ENCODE results near the gene BCL2L1. TPM values are rescaled to one million over a fixed set of nuclear protein-coding genes. Genes with fewer than 3 reads are reported as not detected.
"Not testable (repeated sequence)": the region's sequence is repeated elsewhere in the genome, so short reads cannot be mapped to it uniquely, and the experiment has no call there.

The BCL2L1 gene
- total RNA-seq, 2 experiments from 2014 or later: 57.1 to 58.8 TPM

- no peaks in the 10 kb centered on the region for H3K9me3 Mint-ChIP-seq
- POLR2A ChIA-PET: no interaction called here
- H3K27me3 Mint-ChIP-seq: peaks cover 19% of the 10 kb centered on the region
- H3K27ac Mint-ChIP-seq: no peak overlapping the region
- H3K4me3 Mint-ChIP-seq: no peak overlapping the region
- CTCF ChIA-PET: interaction anchor here (0.8 to 4.3 kb wide), 2 partner anchors 23 to 85 kb away, joined by 4 to 16 read pairs; partner anchors contain the start of gene BCL2L1
- no peak for DNase-seq
- no peaks in the 10 kb centered on the region for H3K36me3 Mint-ChIP-seq (ENCODE audit: low read depth)
- H3K4me1 Mint-ChIP-seq: peaks cover 19% of the 10 kb centered on the region
Measured at GRCh38 chr20:31638317-31638716, 84.4 kb downstream of the BCL2L1 start.

GRCh38 chr20:31637660-31638059 lies 85.0 kb downstream of the BCL2L1 start, which contains the start of gene COX4I2:
Gene COX4I2, plus strand, starts transcription at chr20:31637912. Its CDS starts 1,106 bp downstream, at chr20:31639018.
- Mint-ChIP-seq H3K27me3 (peaks cover 17% of the 10 kb centered on the region), H3K36me3 (ENCODE audit: low read depth) (no peaks in the 10 kb centered on the region), H3K9me3 (no peaks in the 10 kb centered on the region), H3K27ac (no peak within 1 kb of the TSS), H3K4me1 (peaks cover 12% of the 10 kb centered on the region), H3K4me3 (no peak within 1 kb of the TSS)
- DNase-seq: no peak
- POLR2A ChIA-PET: no interaction called here
- CTCF ChIA-PET: interaction anchor here (1.8 kb wide), 1 partner anchor 86 kb away, joined by 4 read pairs; no protein-coding TSS in a partner anchor

- peaks cover 4% of the 10 kb centered on the region for H3K27me3 Mint-ChIP-seq
- no peak for DNase-seq
- no peaks in the 10 kb centered on the region for H3K36me3 Mint-ChIP-seq (ENCODE audit: low read depth)
- H3K4me3 Mint-ChIP-seq: no peak overlapping the region
- no peaks in the 10 kb centered on the region for H3K4me1 Mint-ChIP-seq
- H3K27ac Mint-ChIP-seq: no peak overlapping the region
- H3K9me3 Mint-ChIP-seq: no peaks in the 10 kb centered on the region
- CTCF ChIA-PET: interaction anchor here (1.1 to 6.5 kb wide), 15 partner anchors 10 to 118 kb away, joined by 3 to 58 read pairs (median 5); partner anchors contain the start of gene BCL2L1
- POLR2A ChIA-PET: interaction anchor here (0.6 kb wide), 1 partner anchor 28 kb away, joined by 3 read pairs; the partner anchor contains the start of gene ID1
Measured at GRCh38 chr20:31633339-31633914, 89.2 kb downstream of the BCL2L1 start.

GRCh38 chr20:31632548-31633338 lies 89.9 kb downstream of the BCL2L1 start:
- DNase-seq: no peak
- ChIA-PET CTCF (interaction anchor here (1.1 to 6.5 kb wide), 7 partner anchors 11 to 96 kb away, joined by 3 to 58 read pairs (median 12); partner anchors contain the start of gene BCL2L1), POLR2A (no interaction called here)
- Mint-ChIP-seq H3K9me3 (no peaks in the 10 kb centered on the region), H3K36me3 (ENCODE audit: low read depth) (no peaks in the 10 kb centered on the region), H3K4me1 (no peaks in the 10 kb centered on the region), H3K27me3 (peaks cover 2% of the 10 kb centered on the region), H3K4me3 (no peak overlapping the region), H3K27ac (no peak overlapping the region)

GRCh38 chr20:31630187-31630790 lies 92.4 kb downstream of the BCL2L1 start:
- ChIA-PET POLR2A (no interaction called here), CTCF (interaction anchor here (0.6 to 6.5 kb wide), 3 partner anchors 9 to 93 kb away, joined by 3 to 58 read pairs (median 5); partner anchors contain the start of gene BCL2L1)
- no peak for DNase-seq
- H3K27ac Mint-ChIP-seq: no peak overlapping the region
- H3K36me3 Mint-ChIP-seq (ENCODE audit: low read depth): no peaks in the 10 kb centered on the region
- no peaks in the 10 kb centered on the region for H3K4me1 Mint-ChIP-seq
- no peak overlapping the region for H3K4me3 Mint-ChIP-seq
- H3K27me3 Mint-ChIP-seq: peaks cover 2% of the 10 kb centered on the region
- no peaks in the 10 kb centered on the region for H3K9me3 Mint-ChIP-seq

DNA sequence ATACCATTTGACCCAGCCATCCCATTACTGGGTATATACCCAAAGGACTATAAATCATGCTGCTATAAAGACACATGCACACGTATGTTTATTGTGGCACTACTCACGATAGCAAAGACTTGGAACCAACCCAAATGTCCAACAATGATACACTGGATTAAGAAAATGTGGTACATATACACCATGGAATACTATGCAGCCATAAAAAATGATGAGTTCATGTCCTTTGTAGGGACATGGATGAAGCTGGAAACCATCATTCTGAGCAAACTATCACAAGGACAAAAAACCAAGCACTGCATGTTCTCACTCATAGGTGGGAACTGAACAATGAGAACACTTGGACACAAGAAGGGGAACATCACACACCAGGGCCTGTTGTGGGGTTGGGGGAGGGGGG lies 94.6 kb downstream of the BCL2L1 start:
- CTCF ChIA-PET: interaction anchor here (1.0 kb wide), 1 partner anchor 15 kb away, joined by 4 read pairs; no protein-coding TSS in a partner anchor
- POLR2A ChIA-PET; H3K9me3 Mint-ChIP-seq; DNase-seq; H3K36me3 Mint-ChIP-seq (ENCODE audit: low read depth); H3K27me3 Mint-ChIP-seq; H3K4me1 Mint-ChIP-seq; H3K4me3 Mint-ChIP-seq; H3K27ac Mint-ChIP-seq: not testable (repeated sequence)

DNA sequence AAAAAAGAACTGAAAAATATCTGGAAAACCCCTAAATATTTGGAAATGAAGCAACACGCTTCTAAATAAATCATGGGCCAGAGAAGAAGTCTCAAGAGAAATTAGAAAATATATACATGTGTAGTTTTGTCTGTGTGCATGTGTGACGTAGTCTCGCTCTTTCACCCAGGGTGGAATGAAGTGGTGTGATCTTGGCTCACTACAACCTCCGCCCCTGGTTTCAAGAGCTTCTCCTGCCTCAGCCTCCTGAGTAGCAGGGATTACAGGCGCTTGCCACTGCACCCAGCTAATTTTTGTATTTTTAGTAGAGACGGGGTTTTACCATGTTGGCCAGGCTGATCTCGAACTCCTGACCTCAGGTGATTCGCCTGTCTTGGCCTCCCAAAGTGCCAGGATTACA lies 96.1 kb downstream of the BCL2L1 start:
- DNase-seq; H3K27me3 Mint-ChIP-seq; H3K36me3 Mint-ChIP-seq (ENCODE audit: low read depth); H3K4me3 Mint-ChIP-seq; H3K9me3 Mint-ChIP-seq; H3K4me1 Mint-ChIP-seq; H3K27ac Mint-ChIP-seq: not testable (repeated sequence)
- ChIA-PET POLR2A (interaction anchor here (0.6 kb wide), 1 partner anchor 31 kb away, joined by 5 read pairs; no protein-coding TSS in a partner anchor), CTCF (interaction anchor here (0.6 to 3.8 kb wide), 4 partner anchors 14 to 471 kb away, joined by 3 to 20 read pairs (median 4); no protein-coding TSS in a partner anchor)

GRCh38 chr20:31623123-31623505 lies 99.6 kb downstream of the BCL2L1 start:
- H3K27ac Mint-ChIP-seq; POLR2A ChIA-PET; H3K9me3 Mint-ChIP-seq; H3K4me3 Mint-ChIP-seq; H3K4me1 Mint-ChIP-seq; H3K36me3 Mint-ChIP-seq (ENCODE audit: low read depth); H3K27me3 Mint-ChIP-seq; DNase-seq: not testable (repeated sequence)
- CTCF ChIA-PET: interaction anchor here (0.7 to 3.8 kb wide), 2 partner anchors 10 to 94 kb away, joined by 3 to 20 read pairs; no protein-coding TSS in a partner anchor

DNA sequence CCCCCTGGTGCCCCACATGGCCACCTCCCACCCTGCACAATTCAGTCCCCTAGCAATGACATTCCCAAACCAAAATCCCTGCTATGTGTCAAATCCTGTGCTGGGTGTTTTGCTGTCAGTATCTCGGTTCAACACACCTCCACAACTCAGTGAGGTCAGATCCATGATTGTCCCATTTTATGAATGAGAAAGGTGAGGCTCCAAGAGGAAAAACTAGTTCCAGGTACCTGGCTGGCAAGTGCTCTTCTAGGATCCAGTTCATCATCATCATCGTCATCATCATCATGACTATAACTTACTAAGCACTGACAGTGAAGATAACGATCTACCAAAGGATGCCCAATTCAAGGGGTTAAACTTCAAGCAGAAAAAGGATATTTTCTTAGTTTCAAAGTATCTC lies 102.4 kb downstream of the BCL2L1 start:
- H3K27ac Mint-ChIP-seq: no peak overlapping the region
- ChIA-PET CTCF (no interaction called here), POLR2A (no interaction called here)
- H3K4me1 Mint-ChIP-seq: peaks cover 6% of the 10 kb centered on the region
- no peaks in the 10 kb centered on the region for H3K9me3 Mint-ChIP-seq
- H3K4me3 Mint-ChIP-seq: no peak overlapping the region
- DNase-seq: no peak
- H3K36me3 Mint-ChIP-seq (ENCODE audit: low read depth): peaks cover 3% of the 10 kb centered on the region
- H3K27me3 Mint-ChIP-seq: peaks cover 5% of the 10 kb centered on the region

GRCh38 chr20:31617432-31618104 lies 105.1 kb downstream of the BCL2L1 start:
- DNase-seq: peak; percentile 35
- Mint-ChIP-seq H3K9me3 (no peaks in the 10 kb centered on the region), H3K4me3 (no peak overlapping the region), H3K36me3 (ENCODE audit: low read depth) (peaks cover 3% of the 10 kb centered on the region), H3K27me3 (peaks cover 7% of the 10 kb centered on the region), H3K27ac (peak overlapping the region; percentile 71), H3K4me1 (peaks cover 8% of the 10 kb centered on the region)
- POLR2A ChIA-PET: no interaction called here
- CTCF ChIA-PET: interaction anchor here (0.7 to 2.5 kb wide), 4 partner anchors 15 to 58 kb away, joined by 3 to 8 read pairs (median 4); no protein-coding TSS in a partner anchor

DNA sequence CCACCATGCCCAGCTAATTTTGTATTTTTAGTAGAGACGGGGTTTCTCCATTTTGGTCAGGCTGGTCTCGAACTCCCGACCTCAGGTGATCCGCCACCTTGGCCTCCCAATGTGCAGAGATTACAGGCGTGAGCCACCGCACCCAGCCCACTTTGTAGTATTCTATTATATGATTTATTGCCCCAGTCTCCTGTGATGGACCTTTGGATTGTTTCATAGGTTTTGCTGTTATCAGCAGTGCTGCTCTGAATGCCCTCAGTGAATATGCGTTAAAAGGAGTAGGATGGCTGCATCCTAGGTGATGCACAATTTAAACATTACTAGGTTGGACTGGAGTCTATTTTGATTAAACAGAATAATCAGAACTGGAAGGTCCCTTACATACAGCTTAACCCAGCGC lies 107.3 kb downstream of the BCL2L1 start:
- Mint-ChIP-seq H3K9me3 (no peaks in the 10 kb centered on the region), H3K27me3 (peaks cover 7% of the 10 kb centered on the region), H3K27ac (no peak overlapping the region), H3K4me1 (peaks cover 9% of the 10 kb centered on the region), H3K4me3 (no peak overlapping the region), H3K36me3 (ENCODE audit: low read depth) (peaks cover 3% of the 10 kb centered on the region)
- no peak for DNase-seq
- CTCF ChIA-PET: interaction anchor here (1.7 kb wide), 1 partner anchor 19 kb away, joined by 5 read pairs; no protein-coding TSS in a partner anchor
- POLR2A ChIA-PET: no interaction called here

Measured in activated CD4-positive, alpha-beta T cell treated with anti-CD3 and anti-CD28 coated beads, Interleukin-2, amount 10 ng/mL, durations not matched to agents 7 days and 5 days (primary cell).